Stimulated activated CD8-positive, alpha-beta memory T cell treated with anti-CD3 and anti-CD28 coated beads, Interleukin-15, amount 100 ng/mL, for 48 hours (primary cell): ENCODE results near the gene JADE3.
A peak's percentile ranks its signal among the peaks of the same experiment; 100 is the strongest.
"Not testable (repeated sequence)": the region's sequence is repeated elsewhere in the genome, so short reads cannot be mapped to it uniquely, and the experiment has no call there.

Experiments
- DNase-seq, 2 donors: peaks; one replicate each; pipeline ENCODE4 v3.0.0-alpha.2; 2020; ENCODE audit warnings: low read depth in 2 of 2

The JADE3 gene

DNA sequence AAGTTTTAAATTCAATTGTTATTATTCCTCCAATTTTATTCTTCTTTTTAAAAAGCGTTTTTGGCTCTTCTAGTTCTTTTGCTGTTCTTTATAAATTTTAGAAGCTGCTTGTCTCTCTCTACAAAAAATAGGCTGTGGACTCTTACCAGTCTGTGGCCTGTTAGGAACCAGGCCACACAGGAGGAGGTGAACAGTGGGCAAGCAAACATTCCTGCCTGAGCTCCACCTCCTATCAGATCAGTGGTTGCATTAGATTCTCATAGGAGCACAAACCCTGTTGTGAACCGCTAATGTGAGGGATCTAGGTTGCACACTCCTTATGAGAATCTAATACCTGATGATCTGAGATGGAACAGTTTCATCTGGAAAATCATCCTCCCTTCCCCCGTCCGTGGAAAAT lies 23.1 kb downstream of the JADE3 start:
- DNase-seq, result no peak

- DNase-seq, result no peak
Measured at GRCh38 chrX:46938589-46938988, 26.4 kb downstream of the JADE3 start.

- DNase-seq, result no peak
Measured at GRCh38 chrX:46941341-46941740, 29.1 kb downstream of the JADE3 start.

DNA sequence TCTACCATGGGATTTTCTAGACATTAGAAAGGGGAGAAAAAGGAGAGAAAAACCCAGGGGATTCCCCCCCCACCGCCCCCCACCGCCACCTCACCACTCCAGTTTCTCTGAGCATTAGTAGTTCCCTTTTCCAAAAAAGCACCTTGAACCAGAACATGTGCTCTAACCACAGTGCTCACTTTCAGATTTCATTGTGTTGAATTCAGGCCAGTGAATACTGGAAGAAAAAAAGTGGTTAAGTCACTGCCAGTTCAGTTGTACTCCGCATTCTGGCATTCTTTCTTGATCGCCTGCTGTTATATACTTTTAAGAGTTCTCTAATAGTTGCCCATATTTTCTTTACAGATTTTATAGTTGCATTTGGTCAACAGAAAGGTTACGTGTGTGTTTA lies 40.9 kb downstream of the JADE3 start:
- no peak for DNase-seq

- no peak for DNase-seq
Measured at GRCh38 chrX:46953597-46953996, 41.4 kb downstream of the JADE3 start.

DNA sequence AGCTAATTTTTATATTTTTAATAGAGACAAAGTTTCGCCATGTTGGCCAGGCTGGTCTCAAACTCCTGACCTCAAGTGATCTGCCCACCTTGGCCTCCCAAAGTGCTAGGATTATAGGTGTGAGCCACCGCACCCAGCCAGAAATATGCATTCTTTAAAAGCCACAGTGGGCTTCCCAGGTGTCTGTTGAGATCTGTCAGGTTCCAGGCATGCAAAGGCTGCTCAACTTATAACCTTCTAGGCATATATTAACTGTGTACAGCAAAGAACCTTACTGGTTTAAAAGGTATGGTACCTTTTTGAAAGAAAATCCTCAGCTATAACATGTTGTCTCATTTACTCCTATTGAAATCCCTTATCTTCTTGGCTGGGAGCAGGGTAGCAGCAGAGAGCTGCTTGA lies 42.5 kb downstream of the JADE3 start:
- DNase-seq, result no peak

GRCh38 chrX:46956589-46956988 lies 44.4 kb downstream of the JADE3 start:
- not testable (repeated sequence) for DNase-seq

DNA sequence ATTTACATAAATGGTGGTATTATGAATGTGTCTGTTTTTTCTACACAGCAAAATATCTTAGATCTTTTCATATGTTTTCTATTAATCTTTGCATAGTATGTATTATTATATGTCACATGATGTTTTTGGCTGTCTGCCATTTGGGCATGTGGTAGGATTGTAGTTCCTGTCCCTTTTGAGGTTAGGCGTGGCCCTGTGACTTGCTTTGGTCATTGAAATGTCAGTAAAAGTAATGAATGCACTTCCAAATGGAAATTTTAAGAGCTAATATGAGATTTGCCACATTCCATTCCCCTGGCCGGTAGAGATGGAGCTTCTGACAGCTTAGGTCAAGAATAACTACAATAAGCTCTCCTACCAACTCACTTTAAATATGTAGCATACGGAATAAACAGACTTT lies 45.1 kb downstream of the JADE3 start:
- DNase-seq, result no peak

DNA sequence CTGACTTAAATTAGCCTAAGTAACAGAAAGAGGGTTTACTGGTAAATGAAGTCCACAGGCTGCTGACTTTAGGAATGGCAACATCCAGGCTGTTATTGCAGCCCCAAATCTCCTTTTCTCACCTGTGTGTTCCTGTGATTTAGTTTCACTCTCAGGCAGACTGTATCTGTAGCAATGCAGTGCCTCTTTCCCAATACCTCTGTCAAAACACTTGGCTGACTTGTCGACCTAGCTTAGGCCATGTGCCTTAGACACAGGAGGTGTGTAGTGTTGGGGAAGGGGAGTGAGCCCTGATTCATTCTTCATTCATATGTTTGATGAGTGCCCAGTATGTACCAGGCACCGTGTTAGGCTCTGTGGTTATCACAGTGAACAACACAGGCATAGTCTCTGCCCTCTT lies 46.9 kb downstream of the JADE3 start:
- DNase-seq, result no peak

DNA sequence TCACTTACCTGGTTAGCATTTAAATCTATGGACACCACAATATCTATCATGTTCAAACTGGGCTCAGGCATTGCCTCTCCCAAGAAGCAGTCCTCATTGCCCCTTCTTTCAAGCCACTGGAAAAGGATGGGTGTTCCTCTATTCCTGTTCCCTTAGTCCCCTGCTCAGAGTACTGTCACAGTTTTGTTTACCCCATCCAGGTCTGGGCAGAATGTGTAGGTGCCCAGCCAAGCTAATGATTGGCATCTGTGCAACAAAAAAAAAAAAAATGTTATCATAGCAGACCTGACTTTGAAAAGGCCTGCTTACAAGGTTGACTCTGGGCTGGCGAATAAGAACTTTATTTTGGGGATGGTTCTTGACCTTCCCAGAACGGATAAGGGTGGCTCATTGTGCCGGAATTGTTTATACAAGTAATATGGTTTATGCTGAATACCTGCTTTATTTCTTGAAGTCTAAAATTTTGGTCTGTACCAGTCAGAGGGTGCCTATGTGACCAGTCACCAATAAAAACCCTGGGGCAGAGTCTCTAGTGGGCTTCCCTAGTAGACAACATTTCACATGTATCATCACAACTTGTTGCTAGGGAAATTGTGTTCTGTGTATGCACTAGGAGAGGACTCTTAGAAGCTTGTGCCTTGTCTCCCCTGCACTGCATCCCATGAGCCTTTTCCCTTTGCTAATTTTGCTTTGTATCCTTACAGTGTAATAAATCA lies 47.9 kb downstream of the JADE3 start:
- no peak for DNase-seq

GRCh38 chrX:46961097-46961496 lies 48.9 kb downstream of the JADE3 start:
- no peak for DNase-seq

DNA sequence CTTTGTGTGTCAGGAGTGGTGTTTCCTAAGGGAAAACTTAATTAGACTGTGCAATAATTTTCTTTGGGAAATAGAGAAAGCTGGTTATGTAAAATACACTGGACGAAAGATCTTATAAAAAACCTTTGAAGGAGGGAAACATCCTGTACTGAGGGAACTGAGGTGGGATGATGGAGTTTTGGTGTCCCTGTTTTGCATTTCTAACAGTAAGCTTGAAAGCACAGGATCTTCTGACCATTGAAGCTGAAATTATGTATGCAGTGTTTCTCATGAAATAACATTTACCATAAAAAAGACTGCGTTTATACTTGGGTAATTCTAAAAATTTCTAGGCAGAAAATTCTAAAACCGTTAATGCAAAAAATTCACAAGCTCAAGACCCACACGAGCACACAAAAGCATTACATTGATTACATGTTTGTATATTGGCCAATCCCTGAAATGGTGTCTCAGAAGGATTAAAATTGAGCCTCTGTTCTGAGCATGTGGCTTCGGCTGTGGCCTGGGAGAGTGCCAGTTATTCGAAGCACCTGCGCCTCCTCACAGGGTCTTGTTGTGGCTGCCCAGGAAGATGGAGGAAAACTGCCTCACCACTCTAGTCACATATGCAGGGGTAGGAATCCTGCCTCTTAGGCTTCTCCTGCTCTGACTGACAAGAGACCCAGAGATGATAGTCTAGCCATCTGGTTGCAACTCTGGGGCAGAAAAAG lies 49.5 kb downstream of the JADE3 start:
- no peak for DNase-seq

- no peak for DNase-seq
Measured at GRCh38 chrX:46965125-46965758, 53.0 kb downstream of the JADE3 start.

GRCh38 chrX:46967547-46967946 lies 55.3 kb downstream of the JADE3 start:
- no peak for DNase-seq

DNA sequence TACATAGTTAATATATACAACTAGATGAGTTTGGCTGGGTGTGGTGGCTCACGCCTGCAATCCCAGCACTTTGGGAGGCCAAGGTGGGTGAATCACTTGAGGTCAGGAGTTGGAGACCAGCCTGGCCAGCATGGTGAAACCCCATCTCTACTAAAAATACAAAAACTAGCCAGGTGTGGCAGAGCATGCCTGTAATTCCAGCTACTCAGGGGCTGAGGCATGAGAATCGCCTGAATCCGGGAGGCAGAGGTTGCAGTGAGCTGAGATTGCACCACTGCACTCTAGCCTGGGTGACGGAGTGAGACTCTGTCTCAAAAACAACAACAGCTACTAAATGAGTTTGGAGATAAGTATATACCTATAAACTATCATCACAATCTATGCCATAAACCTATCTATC lies 64.8 kb downstream of the JADE3 start:
- DNase-seq, result not testable (repeated sequence)

- DNase-seq, result peak; percentile 23 to 47
Measured at GRCh38 chrX:46978341-46979291, 66.4 kb downstream of the JADE3 start.

DNA sequence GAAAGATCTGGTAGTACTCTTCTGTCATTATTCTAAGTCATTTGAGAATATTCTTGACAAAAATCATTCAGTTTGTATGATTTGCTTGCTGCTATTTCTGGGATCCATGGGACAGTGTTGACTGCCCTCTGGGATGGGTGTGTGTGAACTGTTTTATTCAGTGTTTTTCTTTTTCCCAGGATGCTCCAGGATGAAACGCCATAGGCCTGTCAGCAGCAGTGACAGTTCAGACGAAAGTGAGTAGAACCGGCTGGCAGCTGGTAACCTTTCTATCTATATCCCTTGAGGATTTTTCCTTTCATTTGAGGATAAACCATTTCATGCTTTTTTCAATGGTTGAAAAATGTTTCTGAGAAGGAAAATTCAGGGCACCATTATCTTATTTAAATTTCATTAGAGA lies 72.5 kb downstream of the JADE3 start:
- no peak for DNase-seq

GRCh38 chrX:46989548-46989947 lies 77.3 kb downstream of the JADE3 start:
- no peak for DNase-seq

DNA sequence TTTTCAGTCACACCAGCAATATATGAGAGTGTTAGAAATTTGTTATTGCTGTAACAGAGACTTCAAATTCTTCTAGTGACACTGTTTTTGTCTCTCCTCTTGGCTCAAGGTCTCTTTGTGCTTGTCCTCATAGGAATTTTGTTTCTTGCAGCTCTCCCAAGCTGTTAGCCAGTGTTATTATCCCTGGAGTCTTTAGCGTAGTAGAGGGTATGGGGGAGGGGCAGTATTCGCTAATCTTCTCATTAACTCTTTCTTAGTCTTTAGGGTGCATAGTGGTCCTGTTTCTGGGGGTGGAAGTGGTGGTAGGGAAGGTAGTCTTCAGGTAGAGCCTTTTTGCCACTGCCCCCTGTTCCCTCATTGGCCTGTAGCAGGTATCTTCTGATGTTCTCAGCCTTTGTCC lies 79.4 kb downstream of the JADE3 start:
- no peak for DNase-seq

- no peak for DNase-seq
Measured at GRCh38 chrX:46992070-46992469, 79.8 kb downstream of the JADE3 start.

DNA sequence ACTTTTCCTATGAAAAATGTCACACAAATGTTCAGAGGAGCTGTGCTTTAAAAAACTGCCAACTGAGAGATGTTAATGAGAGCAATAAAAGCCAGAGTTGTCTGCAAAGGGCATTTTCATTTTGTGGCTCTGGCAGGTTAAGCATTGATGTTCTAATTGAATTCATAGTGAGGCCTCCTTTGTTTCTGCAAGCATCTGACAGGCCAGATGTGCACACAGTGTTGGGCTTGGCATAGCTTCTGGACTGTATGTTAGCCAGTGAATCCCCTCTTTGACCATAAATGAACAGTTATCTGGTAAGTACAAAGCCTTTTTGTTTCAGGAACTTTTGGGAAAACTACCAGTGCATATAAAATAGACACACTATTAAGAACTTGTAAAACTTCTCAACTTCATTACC lies 81.9 kb downstream of the JADE3 start:
- DNase-seq, result no peak

DNA sequence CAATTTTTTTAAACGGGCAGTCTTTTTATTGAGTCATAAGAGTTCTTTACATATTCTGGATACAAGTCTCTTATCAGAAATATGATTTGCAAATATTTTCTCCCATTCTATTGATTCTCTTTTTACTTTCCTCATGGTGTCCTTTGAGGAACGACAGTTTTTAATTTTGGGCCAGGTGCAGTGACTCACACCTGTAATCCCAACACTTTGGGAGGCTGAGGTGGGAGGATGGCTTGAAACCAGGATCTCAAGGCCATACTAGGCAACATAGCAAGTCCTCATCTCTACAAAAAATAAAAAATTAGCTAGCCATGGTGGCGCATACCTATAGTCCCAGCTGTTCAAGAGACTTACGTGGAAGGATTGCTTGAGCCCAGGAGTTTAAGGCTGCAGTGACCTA lies 99.9 kb downstream of the JADE3 start:
- no peak for DNase-seq
